Heart left ventricle (tissue), 13 donors: Measurements from ENCODE around the gene SIAE.

Source experiments
- POLR2A ChIP-seq, 2 donors: fragments of 450-650 bp; IDR thresholded peaks; one replicate each; pipeline ENCODE4 v1.6.1; 2017; ENCODE audit warnings: antibody characterized with exemption in 2 of 2, mild to moderate bottlenecking in 2 of 2, moderate library complexity in 2 of 2
- TF ChIP-seq, protein P1 (sequence below), 12 donors: fragments of 200-600 bp; sonication (generic) in 4 of 12; IDR thresholded peaks; one replicate each; pipeline versions ENCODE4 v1.5.0 to v1.8.0; 2018 to 2022; ENCODE audit warnings: antibody characterized with exemption in 12 of 12, mild to moderate bottlenecking in 5 of 12
- donor health status: ischemic (EF 13 %, LVEDD 7.1; RV severe dilation, severe dysfunction).
- donor health status: DM: no; HTN: yes; CAD: no.
- donor health status: DM: no; HTN: no; CAD: no.
- donor health status: ischemic (EF 25% LVEDD 6.9; RV normal size, moderate dysfunction).
- donor health status: ischemic (EF 25% LVEDD 5.7; RV mildly dilated, moderate dysfunction).
- donor health status: ischemic (EF 35%, LVEDD 5.7; RV mildly dilated, moderate dysfunction).
- donor health status: nonischemic (EF 11% LVEDD 7.7; RV severe dilation, severe dysfunction).
- donor health status: DM: yes; HTN: yes; CAD: no.
- donor health status: PGD.
- donor health status: ischemic (EF 29% LVEDD 5.4; RV normal size, mild dysfunction).
- donor health status: nonischemic (EF 23%, LVEDD 6.1; RV moderate dilation, normal function).

DNA sequence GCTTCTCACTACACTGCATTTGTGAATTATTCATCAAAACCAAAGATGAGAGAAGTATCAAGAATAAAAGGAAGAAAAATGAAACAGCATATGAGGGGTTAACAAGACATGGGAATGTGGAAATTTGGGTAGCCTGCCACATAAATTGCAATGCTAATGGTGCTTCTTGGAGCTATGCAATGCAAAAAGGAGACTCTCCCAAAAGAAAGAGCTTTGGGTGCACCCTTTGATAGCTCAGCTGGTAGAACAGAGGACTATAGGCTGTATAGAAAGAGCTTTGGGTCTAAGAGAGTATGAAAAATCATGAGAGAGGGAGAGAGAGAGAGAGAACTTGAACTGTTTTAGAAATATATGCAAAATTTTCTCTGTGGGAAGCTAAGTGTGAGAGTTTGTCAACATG is 26.5 kb upstream of the SIAE start:
- no peak for TF ChIP-seq POLR2A (IDR thresholded peaks at IDR 0.05)
- TF ChIP-seq, protein P1, sequence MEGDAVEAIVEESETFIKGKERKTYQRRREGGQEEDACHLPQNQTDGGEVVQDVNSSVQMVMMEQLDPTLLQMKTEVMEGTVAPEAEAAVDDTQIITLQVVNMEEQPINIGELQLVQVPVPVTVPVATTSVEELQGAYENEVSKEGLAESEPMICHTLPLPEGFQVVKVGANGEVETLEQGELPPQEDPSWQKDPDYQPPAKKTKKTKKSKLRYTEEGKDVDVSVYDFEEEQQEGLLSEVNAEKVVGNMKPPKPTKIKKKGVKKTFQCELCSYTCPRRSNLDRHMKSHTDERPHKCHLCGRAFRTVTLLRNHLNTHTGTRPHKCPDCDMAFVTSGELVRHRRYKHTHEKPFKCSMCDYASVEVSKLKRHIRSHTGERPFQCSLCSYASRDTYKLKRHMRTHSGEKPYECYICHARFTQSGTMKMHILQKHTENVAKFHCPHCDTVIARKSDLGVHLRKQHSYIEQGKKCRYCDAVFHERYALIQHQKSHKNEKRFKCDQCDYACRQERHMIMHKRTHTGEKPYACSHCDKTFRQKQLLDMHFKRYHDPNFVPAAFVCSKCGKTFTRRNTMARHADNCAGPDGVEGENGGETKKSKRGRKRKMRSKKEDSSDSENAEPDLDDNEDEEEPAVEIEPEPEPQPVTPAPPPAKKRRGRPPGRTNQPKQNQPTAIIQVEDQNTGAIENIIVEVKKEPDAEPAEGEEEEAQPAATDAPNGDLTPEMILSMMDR (IDR thresholded peaks at IDR 0.05), result no peak
